GM12865 (cell line): ENCODE measurements around the gene ZNF223.
A peak's percentile ranks its signal among the peaks of the same experiment; 100 is the strongest.

Experiments used
- DNase-seq: peaks from one replicate; pipeline ENCODE4 v3.0.0; 2010; ENCODE audit warnings: low read depth
- H3K4me3 ChIP-seq: 2 replicates; pipeline ENCODE4 v1.5.1; 2011; ENCODE audit warnings: mild to moderate bottlenecking, low read depth, low read length, control low read depth
- TF ChIP-seq, protein P1 (sequence below): IDR thresholded peaks from 2 replicates; pipeline ENCODE4 v1.5.1; 2011; ENCODE audit warnings: low read length, control low read depth, low read depth, inconsistent platforms; ENCODE audit not compliant: insufficient read depth; ENCODE audit errors: missing control alignments

ZNF223 gene

DNA sequence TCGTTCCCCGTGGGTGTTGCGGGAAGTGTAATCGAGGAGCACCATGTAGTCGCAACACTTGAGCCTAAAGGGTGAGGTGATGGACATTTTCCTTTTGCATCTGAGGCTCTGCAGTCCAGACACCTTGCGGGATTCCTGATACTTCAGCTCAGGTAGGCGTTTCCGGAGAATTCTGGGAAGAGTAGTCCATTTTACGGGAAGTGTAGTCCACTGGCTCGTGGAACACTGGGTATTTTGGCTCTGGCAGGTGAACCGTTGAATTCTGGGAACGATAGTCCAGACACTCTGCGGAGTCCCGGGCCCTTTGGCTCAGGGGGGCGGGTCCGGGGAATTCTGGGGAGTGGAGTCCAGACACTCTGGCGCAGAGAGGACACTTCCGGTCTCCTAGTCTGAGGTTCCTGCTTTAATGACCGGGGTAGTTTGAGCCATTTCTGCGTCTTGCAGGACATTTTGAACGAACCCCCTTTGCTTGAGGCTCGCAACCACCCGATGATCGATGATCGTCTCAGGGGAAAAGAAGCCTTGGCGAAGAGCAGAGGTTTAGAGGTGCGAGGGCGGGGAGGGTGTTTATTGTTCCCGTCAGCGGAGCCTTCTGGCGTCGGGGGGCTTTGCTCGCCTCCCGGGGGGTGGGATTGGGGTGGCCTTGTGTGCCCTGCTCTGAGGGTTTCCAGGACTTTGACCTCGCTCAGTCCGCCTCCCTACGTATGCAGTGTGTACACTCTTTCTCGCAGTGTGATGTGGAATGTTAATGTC, at the start of gene ZNF223:
ZNF223 (plus strand) TSS at position 387 of the 753 bp plus-strand sequence. CDS start 3,141 bp downstream, outside the sequence.
- DNase-seq = peak; percentile 1
- TF ChIP-seq, protein P1, sequence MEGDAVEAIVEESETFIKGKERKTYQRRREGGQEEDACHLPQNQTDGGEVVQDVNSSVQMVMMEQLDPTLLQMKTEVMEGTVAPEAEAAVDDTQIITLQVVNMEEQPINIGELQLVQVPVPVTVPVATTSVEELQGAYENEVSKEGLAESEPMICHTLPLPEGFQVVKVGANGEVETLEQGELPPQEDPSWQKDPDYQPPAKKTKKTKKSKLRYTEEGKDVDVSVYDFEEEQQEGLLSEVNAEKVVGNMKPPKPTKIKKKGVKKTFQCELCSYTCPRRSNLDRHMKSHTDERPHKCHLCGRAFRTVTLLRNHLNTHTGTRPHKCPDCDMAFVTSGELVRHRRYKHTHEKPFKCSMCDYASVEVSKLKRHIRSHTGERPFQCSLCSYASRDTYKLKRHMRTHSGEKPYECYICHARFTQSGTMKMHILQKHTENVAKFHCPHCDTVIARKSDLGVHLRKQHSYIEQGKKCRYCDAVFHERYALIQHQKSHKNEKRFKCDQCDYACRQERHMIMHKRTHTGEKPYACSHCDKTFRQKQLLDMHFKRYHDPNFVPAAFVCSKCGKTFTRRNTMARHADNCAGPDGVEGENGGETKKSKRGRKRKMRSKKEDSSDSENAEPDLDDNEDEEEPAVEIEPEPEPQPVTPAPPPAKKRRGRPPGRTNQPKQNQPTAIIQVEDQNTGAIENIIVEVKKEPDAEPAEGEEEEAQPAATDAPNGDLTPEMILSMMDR = no peak
- H3K4me3 ChIP-seq = no peak within 1 kb of the TSS

DNA sequence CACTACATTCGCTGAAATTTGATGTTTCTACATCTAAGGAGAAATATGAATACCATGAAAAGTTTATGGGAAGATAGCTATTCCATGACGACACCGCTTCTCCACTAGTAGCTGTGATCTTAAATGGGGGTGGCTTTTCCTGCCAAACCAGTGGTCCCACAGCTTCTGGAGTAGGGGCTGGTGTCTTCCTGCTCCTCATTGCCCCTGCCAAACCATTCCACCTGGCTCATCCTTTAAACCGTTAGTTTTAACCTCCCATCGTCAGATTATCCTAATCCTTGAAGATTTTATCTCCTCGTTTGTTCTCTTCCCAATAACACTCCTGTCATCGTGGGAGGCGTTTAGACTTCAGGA, 49.6 kb upstream of the ZNF223 start:
- DNase-seq = no peak
- peak overlapping the region; percentile 74 for H3K4me3 ChIP-seq
- TF ChIP-seq, protein P1 = no peak

DNA sequence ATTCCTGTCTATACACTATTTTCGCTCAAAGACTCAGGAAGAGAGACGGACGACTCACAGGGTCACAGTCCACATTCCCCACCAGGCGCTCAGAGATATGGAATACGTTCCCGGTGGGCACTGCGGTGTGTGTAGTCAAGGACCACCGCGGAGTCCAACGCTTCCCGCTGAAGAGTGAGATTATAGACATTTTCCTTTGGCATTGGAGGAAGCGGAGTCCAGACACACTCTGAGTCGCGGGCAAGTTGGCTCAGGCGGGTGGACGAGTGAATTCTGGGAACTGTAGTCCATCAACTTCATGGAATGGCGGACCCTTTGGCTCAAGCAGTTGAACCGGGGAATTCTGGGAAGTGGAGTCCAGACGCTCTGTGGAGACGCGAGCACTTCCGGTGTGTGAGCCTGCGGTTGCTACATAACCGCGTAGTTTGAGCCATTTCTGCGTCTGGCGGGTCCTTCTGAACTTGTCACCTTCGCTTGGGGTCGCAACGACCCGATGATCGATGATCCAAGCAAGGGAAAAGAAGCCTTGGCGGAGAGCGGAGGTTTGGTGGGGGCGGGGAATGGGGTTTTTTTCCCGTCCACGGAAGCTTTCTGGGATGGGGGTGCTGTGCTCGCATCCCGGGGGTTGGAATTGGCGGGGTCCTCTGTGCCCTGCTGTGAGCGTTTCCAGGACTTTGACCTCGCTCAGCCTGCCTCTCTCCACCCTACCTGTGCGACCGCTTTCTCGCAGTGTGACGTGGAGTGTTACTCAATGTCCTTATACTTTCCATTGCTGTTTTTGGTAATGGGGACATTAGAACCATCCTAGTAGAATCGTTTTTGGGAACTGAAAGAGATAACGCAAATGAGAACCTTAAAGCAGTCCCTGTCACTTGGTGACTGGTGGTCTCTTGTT, 49.0 kb upstream of the ZNF223 start, which contains the start of gene ZNF230:
ZNF230 (plus strand) TSS at position 392 of the 895 bp plus-strand sequence. CDS start 4,122 bp downstream, outside the sequence.
- H3K4me3 ChIP-seq = peak within 1 kb of the TSS; percentile 74
- DNase-seq = peak; percentile 96
- TF ChIP-seq, protein P1 = no peak

DNA sequence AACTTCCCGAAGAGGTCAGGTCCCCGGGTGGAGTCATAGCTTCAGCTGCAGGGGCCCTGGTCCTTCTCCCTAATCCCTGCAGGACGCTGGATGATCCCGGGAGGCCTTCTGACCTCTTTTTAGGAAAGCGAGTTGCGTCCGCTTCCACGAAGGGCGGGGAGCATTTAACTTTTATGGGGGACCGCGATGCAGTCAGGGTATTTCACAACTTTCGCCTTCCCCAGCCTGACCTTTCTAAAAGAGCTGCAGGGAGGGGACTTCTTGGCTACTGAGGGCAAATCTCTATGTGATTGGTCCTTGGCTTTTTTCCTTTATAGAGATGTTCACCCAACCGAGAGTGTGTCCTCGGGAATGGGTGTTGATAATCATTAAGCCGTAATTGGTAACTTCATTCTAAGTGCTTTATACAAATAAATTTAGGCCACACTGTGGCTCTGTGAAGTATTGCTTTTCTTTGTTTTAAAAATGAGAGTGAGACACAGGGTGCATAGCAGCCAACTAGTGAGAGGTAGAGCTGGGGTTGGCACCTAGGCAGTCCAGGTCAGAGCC, 48.3 kb upstream of the ZNF223 start:
- TF ChIP-seq, protein P1 = no peak
- DNase-seq = peak; percentile 30
- peak overlapping the region; percentile 74 for H3K4me3 ChIP-seq

DNA sequence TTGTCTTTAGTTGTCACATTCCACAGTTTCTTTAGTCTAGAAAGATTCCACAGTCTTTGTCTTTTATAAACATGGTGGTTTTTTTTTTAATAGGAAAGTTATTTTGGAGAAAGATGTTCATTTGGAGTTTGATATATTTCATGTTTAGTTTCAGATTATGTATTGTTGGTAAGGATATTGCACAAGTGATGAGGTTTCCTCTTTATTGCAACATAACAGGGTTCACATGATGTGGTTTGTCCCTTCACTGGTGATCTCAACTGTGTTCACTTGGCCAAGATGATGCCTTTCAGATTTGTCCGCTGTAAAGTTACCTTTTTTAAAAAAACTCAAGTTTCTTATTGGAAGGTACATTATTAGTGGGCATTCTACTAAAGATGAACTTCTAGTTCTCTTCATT, 45.9 kb upstream of the ZNF223 start:
- TF ChIP-seq, protein P1 = no peak
- no peak for DNase-seq
- H3K4me3 ChIP-seq = no peak overlapping the region

DNA sequence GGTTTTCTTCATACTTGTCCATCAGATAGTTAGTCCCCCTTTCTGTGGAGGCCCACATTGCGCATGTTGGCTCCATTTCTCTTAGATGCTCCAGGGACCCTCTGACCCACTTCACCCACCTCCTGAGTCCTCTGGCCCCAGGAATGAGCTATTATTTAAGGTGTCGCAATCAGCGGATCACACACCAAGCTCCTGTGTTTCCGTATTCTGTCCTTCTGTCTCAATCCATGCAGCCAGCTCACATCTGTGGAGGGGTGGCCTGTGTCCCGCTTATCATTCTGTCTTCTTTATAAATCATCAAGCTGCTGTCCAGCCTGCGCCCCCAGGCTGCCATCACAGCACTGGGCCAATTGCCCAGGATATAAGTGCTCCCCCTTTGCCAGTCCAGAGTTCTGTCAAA, 44.4 kb upstream of the ZNF223 start:
- no peak for DNase-seq

More for the DNA sequence above, 44.4 kb upstream of the ZNF223 start:
- TF ChIP-seq, protein P1 = no peak
- no peak overlapping the region for H3K4me3 ChIP-seq
